T-helper 1 cell (primary cell): ENCODE data around the gene MED31.
A peak's percentile ranks its signal among the peaks of the same experiment; 100 is the strongest.

Source experiments
- DNase-seq, 5 donors: peaks; one replicate each; pipeline ENCODE4 v3.0.0-alpha.2; 2012 to 2020

MED31 gene

DNA sequence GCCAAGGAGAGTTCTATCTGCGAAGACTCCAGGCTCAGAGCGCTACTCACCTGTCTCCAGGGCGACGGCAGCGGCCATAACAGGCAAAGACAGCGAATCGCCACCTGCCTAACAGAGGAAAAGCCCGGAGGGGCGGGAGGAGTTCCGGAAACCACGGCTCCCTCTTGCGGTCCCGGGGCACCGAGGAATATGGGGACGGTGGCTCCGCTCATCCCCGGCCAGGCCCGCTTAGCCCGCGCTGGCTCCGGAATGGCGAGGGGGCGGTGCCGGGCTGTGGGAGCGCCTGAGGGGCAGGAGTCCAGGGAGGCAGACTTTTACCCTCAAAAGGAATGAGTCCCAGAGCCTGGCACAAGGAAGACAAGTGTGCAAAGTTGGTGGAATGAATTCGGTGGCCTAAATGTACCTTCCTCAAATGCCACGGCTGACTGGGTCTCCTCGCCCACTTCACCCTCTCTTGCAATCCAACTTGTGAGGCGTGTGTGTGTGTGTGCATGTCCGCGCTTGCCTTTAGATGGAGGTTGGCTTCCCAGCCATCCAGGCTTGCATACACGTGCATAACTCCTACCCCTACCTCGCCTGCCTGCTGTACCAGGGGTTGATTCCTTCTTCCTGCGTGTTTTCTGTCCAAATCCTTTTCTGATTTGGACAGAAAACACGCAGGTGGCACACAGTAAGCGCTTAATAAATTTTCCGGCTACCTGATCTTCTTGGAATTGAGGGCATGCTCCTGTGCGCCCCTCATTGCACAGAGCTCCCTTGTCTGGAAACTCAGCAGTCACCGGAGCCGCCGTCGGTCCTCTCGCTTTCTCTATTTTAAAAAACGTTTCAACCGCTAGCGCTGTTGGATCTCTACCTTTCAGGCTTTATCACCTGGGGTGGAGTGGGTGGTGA, 3.7 kb upstream of the MED31 start:
- DNase-seq = no peak

DNA sequence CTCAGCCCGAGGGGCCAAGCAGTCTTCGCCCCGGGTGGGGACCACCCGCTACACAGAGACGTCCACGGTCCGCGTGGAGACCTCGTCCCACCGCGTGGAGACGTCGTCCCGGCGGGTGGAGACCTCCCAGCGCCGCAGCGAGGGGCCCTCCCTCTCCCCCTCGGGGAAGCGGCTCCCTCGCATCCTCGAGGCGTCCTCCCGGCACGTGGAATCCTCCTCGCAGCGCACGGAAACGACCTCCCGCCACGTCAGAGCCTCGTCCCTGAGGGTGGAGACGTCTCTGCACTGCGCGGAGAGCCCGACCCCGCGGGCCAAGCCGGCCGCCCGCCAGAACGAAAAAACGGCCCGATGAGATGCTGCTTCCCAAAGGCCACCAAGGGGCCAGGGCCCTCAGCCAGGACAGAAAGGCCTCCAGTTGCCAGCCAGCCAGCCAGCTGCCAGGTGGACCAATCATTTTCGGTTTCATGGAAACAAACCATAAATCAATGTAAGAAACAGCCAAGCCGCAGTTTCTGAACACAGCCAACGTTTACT, 581 bp upstream of the MED31 start:
- DNase-seq = peak in 3 of 5 donors; percentile 28 to 52 (median 30)

DNA sequence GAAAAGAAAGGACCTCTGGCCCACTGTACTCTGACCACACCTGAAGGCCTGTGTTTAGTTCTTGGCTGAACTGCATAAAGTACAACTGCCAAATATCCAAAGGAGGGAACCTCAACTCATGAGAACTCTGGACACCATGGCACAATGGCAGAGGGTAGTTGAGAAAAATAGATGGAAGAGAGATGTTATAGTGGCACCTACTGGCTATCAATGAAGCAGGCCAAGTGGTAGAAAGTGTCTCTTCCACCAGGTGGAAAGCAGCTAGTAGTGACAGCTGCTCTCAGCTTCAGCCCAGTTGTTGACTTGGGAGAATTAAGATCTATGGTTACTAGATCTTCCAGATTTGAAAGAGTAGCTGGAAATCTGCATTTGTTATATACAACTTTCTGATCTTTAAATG, 3.2 kb downstream of the MED31 start:
- peak in 1 of 5 donors; percentile 32 for DNase-seq

- peak in 1 of 5 donors; percentile 46 for DNase-seq
Measured at GRCh38 chr17:6643451-6644125, 7.8 kb downstream of the MED31 start.

GRCh38 chr17:6642592-6642991, 8.8 kb downstream of the MED31 start:
- peak in 1 of 5 donors; percentile 50 for DNase-seq

- DNase-seq = peak in 1 of 5 donors; percentile 33
Measured at GRCh38 chr17:6641247-6641863, 10.1 kb downstream of the MED31 start.

GRCh38 chr17:6640536-6641246, 10.7 kb downstream of the MED31 start, which contains the start of the genes KIAA0753 and TXNDC17:
Gene KIAA0753 (minus strand): TSS chr17:6640711. CDS start chr17:6635103, 5,608 bp downstream.
Gene TXNDC17 (plus strand): TSS chr17:6641060. CDS start chr17:6641083, 23 bp downstream.
- peak; percentile 71 to 95 (median 81) for DNase-seq

DNA sequence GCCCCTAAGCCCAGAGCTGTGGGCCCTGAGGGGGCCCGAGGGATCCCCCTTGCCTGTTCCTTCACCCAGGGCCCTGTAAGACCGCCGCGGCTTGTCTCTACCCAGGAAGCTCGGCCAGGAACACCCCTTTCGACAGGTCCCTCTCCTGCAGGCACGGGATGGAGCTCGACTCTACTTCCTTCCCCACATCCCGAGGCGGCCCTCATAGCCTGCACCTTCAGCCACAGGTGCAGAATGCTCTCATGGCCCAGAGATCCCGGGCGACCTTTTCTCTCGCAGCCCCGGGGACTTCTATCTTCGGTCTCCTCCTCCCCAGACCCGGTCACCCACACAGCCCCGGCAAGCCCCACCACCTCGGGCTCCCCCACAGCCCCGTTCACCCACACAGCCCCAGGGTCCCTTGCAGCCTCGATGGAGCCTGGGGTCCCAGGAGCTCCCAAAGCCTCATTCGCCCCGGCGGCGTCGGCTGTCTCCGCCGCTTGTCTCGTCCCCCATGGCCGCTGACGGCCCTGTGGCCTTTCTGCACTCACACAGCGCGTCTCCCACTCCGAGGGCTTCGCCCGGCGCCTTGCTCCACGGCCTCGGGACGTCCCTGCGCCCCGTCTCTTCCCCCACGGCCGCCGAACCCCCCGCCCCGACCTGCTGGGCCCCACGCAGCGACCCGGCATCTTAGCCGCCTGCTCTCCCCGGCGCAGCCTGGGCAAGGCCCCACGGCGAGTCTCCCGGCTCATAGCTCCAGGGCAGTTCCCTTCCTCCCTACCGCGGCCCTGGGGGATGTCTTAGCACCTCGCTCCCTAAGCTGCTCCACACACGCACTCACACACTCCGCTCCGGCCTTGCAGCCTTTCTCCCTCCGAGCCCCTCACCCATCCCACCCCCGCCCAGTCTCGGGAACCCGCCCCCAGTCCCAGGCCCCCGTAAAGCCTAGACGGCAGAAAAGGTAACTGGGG, 11.5 kb downstream of the MED31 start:
- DNase-seq = no peak

GRCh38 chr17:6639014-6639585, 12.3 kb downstream of the MED31 start:
- DNase-seq = no peak

DNA sequence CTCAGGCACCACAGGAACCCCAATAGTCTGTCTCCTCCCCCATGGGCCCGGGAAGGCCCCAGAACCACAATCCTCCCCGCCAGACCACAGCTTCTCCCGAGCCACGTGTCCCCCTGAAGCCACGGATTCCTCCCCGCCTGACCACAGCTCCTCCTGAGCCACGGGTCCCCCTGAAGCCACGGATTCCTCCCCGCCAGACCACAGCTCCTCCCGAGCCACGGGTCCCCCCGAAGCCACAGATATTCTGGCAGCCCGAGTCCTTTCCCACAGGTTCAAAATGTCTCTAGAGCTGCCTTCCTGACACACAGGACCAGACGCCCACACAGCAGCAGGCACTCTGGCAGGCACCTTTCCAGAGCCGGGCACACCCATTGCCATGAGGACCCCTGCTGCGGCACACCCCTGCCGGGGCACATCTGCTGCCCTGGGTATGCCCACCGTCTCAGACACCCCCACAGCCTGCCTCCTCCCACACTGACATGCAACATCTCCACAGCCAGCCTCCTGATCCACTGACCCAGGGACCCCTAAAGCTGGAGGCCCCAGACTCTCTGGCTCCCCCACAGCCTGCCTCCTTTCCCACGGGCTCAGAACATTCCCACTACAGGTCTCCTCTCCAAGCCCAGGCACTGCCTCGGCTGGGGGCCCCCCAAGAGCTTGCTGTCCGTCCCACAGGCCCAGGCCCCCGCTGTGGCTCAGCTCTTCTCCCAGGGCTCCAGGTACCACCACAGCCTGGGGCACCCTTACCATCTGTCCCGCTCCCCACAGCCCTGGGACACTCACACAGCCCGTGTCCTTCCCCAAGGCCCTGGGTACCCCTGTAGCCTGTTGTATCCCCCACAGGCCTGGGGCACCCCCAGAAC, 13.1 kb downstream of the MED31 start:
- DNase-seq = no peak

- DNase-seq = no peak
Measured at GRCh38 chr17:6637458-6637840, 14.0 kb downstream of the MED31 start.

DNA sequence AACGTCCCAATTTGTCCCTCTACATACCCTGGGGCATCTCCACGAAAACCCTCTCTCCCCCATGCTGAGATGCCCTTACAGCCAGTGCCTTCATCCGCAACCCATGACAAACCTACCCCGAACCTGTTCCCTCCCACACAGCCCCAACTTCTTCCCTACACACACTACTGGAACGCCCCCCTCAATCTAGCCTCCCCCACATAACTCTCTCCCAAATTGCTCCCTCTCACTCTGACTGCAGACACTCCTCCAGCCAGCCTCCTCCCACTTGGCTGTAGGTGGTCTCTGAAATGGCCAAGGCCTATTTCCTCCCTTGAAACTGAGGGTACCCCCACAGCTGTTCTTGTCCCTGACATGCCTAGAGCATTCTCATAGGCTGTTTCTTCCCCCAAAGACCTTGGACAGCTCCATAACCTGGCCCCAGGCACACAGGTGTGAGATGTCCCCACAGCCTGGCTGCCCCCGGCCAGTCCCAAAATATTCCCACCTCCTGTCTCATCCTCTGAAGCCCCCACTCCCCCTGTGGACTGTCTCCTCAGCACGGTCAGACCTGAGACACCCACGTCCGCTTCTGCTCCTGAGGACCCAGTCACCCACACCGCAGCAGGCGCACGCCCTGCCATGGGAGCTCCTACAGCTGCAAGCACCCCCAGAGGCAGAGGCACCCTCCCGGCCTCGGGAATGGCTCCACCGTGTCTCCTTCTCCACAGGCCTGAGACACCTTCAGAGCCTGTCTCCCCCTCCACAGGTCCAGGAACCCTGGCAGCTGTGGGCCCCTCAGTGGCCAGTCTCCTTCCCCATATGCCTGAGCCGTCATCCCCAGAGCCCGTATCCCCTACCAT, 14.6 kb downstream of the MED31 start:
- no peak for DNase-seq

DNA sequence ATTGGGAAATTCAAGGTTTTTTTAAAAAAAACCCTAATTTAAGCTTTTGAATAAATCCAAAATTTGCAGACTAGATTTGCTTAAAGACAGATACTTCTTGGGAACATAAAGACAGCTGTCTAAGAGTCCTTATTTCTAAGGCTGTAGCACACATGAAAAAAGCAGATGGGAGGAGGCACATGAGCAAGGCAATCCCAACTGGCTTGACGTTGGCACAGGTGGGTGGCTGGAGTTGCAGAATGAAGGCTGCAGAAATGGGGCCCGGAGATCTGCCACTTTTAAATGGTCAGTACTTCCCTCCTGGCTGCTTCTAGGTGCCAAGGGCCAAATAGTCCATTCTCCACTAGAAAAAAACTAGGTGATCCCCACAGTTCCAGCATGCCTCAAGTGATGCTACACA, 15.3 kb downstream of the MED31 start:
- no peak for DNase-seq

GRCh38 chr17:6633263-6633662, 18.1 kb downstream of the MED31 start:
- DNase-seq = no peak

GRCh38 chr17:6632530-6632929, 18.9 kb downstream of the MED31 start:
- no peak for DNase-seq

GRCh38 chr17:6630390-6630789, 21.0 kb downstream of the MED31 start:
- DNase-seq = no peak

GRCh38 chr17:6627019-6627418, 24.4 kb downstream of the MED31 start:
- DNase-seq = no peak

- no peak for DNase-seq
Measured at GRCh38 chr17:6626616-6627015, 24.8 kb downstream of the MED31 start.

GRCh38 chr17:6623941-6624340, 27.5 kb downstream of the MED31 start:
- DNase-seq = no peak
